Right lobe of liver (tissue), 4 donors: Measurements from ENCODE around the gene TMSB4X.

Experiments
- CTCF ChIP-seq, 4 donors: fragments of 200-600 bp in 3 of 4; fragments of 450-650 bp in 1 of 4; IDR thresholded peaks; one replicate each; pipeline versions ENCODE4 v1.5.1 to v1.8.0; 2016 to 2022; ENCODE audit warnings: antibody characterized with exemption in 4 of 4, mild to moderate bottlenecking in 2 of 4
- POLR2A ChIP-seq: fragments of 450-650 bp; IDR thresholded peaks from one replicate; pipeline ENCODE4 v1.6.1; 2017; ENCODE audit warnings: antibody characterized with exemption, mild to moderate bottlenecking
- donor health status: DM: no; HTN: no; CAD: no.
- donor health status: DM: no; HTN: no; CAD: no.
- donor health status: DM: no; HTN: yes; CAD: no.

GRCh38 chrX:13001961-13002671 lies 27.2 kb downstream of the TMSB4X start:
- TF ChIP-seq POLR2A: no peak
- no peak for TF ChIP-seq CTCF (IDR thresholded peaks at IDR 0.05)
